ENCODE results near the gene IL1F10. TPM values are rescaled to one million over a fixed set of nuclear protein-coding genes. Genes with fewer than 3 reads are reported as not detected.

IL1F10 gene
- total RNA-seq, 1 donor from 2014 or later = not detected

DNA sequence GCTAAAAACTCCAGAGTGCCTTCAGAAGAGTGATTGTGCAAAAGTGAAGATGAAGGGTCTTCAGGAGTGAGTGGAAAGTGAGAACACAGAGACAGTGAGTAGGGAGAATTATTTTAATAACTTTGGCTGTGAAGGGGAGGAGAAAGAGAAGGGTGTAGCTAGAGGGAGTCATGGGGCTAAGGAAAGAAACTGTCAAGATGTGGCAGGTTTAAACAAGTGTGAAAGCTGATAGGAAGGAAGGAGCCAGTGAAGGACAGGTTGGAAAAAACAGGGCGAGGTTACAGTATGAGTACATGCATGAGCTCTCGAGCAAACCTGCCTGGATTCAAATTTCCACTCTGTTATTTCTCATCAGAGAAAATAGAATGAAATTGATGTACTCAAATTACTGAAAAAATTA is 17.8 kb downstream of the IL1F10 start:
- no peaks in the 10 kb centered on the region for H3K36me3 ChIP-seq
- Mint-ChIP-seq H3K4me3 (no peak overlapping the region), H3K27me3 (ENCODE audit: insufficient read depth, low read depth) (peaks cover 7% of the 10 kb centered on the region), H3K27ac (no peak overlapping the region), H3K4me1 (no peaks in the 10 kb centered on the region), H3K9me3 (no peaks in the 10 kb centered on the region), H3K36me3 (no peaks in the 10 kb centered on the region)
- no peaks in the 10 kb centered on the region for H3F3A ChIP-seq (ENCODE audit: low read depth)
- DNase-seq (ENCODE audit: low spot score) = no peak
- H3K4me3 ChIP-seq = no peak overlapping the region
- H3K79me2 ChIP-seq (ENCODE audit: low read depth) = no peaks in the 10 kb centered on the region
- no peaks in the 10 kb centered on the region for H3K4me1 ChIP-seq
- no peaks in the 10 kb centered on the region for H4K20me1 ChIP-seq (ENCODE audit: low read depth)
- no peak overlapping the region for H3K9ac ChIP-seq
- peaks cover 49% of the 10 kb centered on the region for H3K27me3 ChIP-seq
- H3K9me3 ChIP-seq (ENCODE audit: low read depth) = no peaks in the 10 kb centered on the region
- no peak overlapping the region for H3K27ac ChIP-seq
- H3K4me2 ChIP-seq = no peak overlapping the region
- TF ChIP-seq EZH2 (IDR thresholded peaks at IDR 0.05) (no peak), EZH2phosphoT487 (IDR thresholded peaks at IDR 0.05) (no peak)
- TF ChIP-seq, protein P1, sequence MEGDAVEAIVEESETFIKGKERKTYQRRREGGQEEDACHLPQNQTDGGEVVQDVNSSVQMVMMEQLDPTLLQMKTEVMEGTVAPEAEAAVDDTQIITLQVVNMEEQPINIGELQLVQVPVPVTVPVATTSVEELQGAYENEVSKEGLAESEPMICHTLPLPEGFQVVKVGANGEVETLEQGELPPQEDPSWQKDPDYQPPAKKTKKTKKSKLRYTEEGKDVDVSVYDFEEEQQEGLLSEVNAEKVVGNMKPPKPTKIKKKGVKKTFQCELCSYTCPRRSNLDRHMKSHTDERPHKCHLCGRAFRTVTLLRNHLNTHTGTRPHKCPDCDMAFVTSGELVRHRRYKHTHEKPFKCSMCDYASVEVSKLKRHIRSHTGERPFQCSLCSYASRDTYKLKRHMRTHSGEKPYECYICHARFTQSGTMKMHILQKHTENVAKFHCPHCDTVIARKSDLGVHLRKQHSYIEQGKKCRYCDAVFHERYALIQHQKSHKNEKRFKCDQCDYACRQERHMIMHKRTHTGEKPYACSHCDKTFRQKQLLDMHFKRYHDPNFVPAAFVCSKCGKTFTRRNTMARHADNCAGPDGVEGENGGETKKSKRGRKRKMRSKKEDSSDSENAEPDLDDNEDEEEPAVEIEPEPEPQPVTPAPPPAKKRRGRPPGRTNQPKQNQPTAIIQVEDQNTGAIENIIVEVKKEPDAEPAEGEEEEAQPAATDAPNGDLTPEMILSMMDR (IDR thresholded peaks at IDR 0.05) = no peak
- H2AFZ ChIP-seq (replicated peaks) = no peak overlapping the region

DNA sequence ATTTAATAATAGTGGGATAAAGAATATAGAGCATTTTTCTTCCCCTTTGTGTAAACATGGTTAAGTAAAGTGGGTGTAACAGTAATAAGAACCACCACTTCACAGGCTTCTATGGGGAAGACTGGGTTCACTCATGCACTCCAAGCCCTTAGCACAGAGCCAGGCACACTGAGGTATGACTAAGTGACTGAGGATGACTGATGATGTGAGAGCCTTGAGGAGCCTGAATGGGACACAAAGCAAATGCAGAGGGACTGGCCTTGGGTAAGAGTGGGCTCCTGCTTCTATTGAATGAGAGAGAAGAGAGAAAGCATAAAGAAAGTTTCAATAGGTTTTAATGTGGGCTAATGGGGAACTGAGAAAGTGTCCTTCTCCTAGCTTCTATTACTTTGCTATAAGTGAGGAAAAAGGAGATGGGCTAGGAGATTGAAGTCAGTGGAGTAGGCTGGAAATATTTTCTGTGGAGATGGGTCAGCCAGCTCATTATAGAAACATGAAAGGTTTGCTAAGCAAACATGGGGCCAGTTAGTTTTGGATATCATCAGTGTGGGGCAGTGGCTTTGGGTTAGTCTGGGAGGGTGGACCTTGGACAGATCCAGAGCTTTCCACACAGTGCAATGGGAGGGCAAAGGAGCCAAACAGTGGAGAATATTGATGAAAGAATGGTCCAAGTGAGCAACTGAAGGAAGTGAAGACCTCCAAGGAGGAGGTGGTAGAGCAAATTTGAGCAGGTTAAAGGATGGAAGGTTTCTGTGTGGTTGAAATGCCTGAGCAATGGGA is 20.6 kb downstream of the IL1F10 start:
- H3K4me3 ChIP-seq = no peak overlapping the region
- TF ChIP-seq EZH2 (IDR thresholded peaks at IDR 0.05) (no peak), EZH2phosphoT487 (IDR thresholded peaks at IDR 0.05) (no peak)
- TF ChIP-seq, protein P1 (IDR thresholded peaks at IDR 0.05) = no peak
- no peak overlapping the region for H2AFZ ChIP-seq (replicated peaks)
- H3F3A ChIP-seq (ENCODE audit: low read depth) = no peaks in the 10 kb centered on the region
- H3K27me3 Mint-ChIP-seq (ENCODE audit: insufficient read depth, low read depth) = peaks cover 2% of the 10 kb centered on the region
- no peak overlapping the region for H3K4me3 Mint-ChIP-seq
- H3K4me2 ChIP-seq = no peak overlapping the region
- H3K36me3 ChIP-seq = no peaks in the 10 kb centered on the region
- H3K4me1 Mint-ChIP-seq = no peaks in the 10 kb centered on the region
- H3K9me3 ChIP-seq (ENCODE audit: low read depth) = no peaks in the 10 kb centered on the region
- H3K79me2 ChIP-seq (ENCODE audit: low read depth) = no peaks in the 10 kb centered on the region
- H3K4me1 ChIP-seq = no peaks in the 10 kb centered on the region
- no peak for DNase-seq (ENCODE audit: low spot score)
- no peak overlapping the region for H3K27ac Mint-ChIP-seq
- no peaks in the 10 kb centered on the region for H3K36me3 Mint-ChIP-seq
- H3K9ac ChIP-seq = no peak overlapping the region
- H3K27me3 ChIP-seq = peaks cover 39% of the 10 kb centered on the region
- no peaks in the 10 kb centered on the region for H4K20me1 ChIP-seq (ENCODE audit: low read depth)
- H3K27ac ChIP-seq = no peak overlapping the region
- H3K9me3 Mint-ChIP-seq = no peaks in the 10 kb centered on the region

DNA sequence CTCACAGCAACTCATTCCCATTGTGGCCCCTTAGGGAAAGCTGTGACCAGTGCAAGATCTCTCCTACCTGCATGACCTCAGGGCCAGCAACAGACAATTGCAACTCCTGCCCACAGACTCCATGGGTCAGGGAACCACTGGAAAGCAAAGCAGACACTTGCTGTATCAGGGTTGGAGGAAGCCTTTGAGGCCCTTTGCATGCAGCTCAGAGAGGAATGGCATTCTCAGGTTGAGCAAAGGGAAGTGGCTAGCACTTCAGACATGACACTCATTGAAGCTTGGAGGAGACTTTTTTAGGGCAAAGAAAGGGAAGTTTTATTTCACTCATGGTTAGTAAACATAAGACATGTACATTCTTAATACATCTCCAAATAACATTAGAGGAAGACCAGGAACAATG is 22.1 kb downstream of the IL1F10 start:
- Histone ChIP-seq H3K79me2 (ENCODE audit: low read depth) (no peaks in the 10 kb centered on the region), H3K36me3 (no peaks in the 10 kb centered on the region), H3K27ac (no peak overlapping the region), H3F3A (ENCODE audit: low read depth) (no peaks in the 10 kb centered on the region), H3K27me3 (peaks cover 36% of the 10 kb centered on the region), H3K9me3 (ENCODE audit: low read depth) (no peaks in the 10 kb centered on the region), H4K20me1 (ENCODE audit: low read depth) (no peaks in the 10 kb centered on the region), H3K4me1 (no peaks in the 10 kb centered on the region), H3K4me3 (no peak overlapping the region), H3K4me2 (no peak overlapping the region), H3K9ac (no peak overlapping the region), H2AFZ (replicated peaks) (no peak overlapping the region)
- Mint-ChIP-seq H3K9me3 (no peaks in the 10 kb centered on the region), H3K4me1 (no peaks in the 10 kb centered on the region), H3K27ac (no peak overlapping the region), H3K36me3 (no peaks in the 10 kb centered on the region), H3K4me3 (no peak overlapping the region), H3K27me3 (ENCODE audit: insufficient read depth, low read depth) (no peaks in the 10 kb centered on the region)
- DNase-seq (ENCODE audit: low spot score) = no peak
- TF ChIP-seq EZH2 (IDR thresholded peaks at IDR 0.05) (no peak), EZH2phosphoT487 (IDR thresholded peaks at IDR 0.05) (no peak)
- TF ChIP-seq, protein P1 (IDR thresholded peaks at IDR 0.05) = no peak
